Hepatocyte (in vitro differentiated cells): ENCODE results near the gene CKAP2.

Experiments
- CTCF ChIP-seq: fragments of 200-600 bp; sonication (generic); IDR thresholded peaks from 2 replicates; pipeline ENCODE4 v1.5.1; 2016; ENCODE audit warnings: antibody characterized with exemption, mild to moderate bottlenecking; ENCODE audit not compliant: poor library complexity
- EZH2 ChIP-seq: fragments of 200-600 bp; sonication (generic); IDR thresholded peaks from 2 replicates; pipeline ENCODE4 v1.6.1; 2016; ENCODE audit warnings: antibody characterized with exemption, mild to moderate bottlenecking, borderline replicate concordance
- EZH2phosphoT487 ChIP-seq: fragments of 200-600 bp; sonication (generic); IDR thresholded peaks from one replicate; pipeline ENCODE4 v1.6.1; 2018; ENCODE audit warnings: antibody characterized with exemption, mild to moderate bottlenecking, low read depth, moderate library complexity; ENCODE audit not compliant: unreplicated experiment, severe bottlenecking

GRCh38 chr13:52450012-52450792, 5.1 kb upstream of the CKAP2 start, which contains the start of gene VPS36:
- TF ChIP-seq CTCF (peak; percentile 98), EZH2 (no peak), EZH2phosphoT487 (no peak)
